NCI-H1930 (cell line): ENCODE results near the gene PITPNC1.

ENCODE experiments used
- DNase-seq, 2 experiments: peaks; one replicate each; lab custom pipeline; 2025; lab: John Stamatoyannopoulos, UW

The PITPNC1 gene

DNA sequence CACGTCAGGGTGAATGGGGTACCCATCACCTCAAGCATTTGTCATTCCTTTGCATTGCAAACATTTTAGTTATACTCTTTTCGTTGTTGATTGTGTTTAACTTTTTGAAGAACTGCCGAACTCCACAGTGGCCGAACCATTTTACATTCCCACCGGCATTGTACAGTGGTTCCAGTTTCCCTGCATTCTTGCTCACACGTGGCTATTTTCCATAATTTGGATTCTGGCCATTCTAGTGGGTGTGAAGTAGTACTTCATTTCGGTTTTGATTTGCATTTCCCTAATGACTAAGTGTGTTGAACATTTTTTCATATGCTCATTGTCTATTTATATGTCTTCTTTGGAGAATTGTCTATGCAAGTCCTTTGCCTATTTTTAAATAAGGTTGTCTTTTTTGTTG lies 353.6 kb downstream of the PITPNC1 start:
- DNase-seq, result no peak

DNA sequence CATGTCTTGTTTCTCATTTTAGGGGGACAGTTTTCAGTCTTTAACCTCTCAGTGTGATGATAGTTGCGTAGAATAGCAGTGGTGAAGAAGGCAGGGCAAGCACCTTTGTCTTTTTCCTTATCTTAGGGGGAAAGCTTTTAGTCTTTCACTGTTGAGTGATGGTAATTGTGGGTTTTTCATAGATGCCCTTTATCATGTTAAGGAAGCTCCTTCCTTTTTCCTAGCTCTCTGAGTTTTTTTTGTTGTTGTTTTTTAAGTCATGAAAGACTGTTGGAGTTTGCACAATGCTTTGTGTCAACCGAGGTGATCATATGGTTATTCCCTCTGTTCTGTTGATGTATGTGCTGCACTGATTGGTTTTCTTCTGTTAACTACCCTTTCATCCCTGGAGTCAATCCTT lies 356.4 kb downstream of the PITPNC1 start:
- DNase-seq, result no peak

DNA sequence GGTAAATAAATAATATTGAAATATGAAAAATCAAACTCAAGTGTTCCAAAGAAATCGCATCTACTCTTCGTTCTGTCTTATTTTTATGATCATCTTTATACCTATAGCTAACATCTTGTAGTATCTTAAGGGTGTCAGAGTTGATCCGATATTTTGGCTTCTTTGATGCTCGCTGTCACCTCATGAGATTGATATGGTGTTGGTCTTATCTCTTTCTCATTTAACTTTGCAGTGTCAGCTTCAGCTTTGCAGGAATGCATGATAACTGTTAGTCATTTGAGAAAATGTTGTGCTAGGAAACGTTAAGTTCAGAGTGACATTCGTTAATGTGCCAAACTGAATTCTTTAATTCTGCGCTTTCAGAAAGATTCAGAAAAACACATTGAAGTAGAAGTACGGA lies 360.1 kb downstream of the PITPNC1 start:
- no peak for DNase-seq

DNA sequence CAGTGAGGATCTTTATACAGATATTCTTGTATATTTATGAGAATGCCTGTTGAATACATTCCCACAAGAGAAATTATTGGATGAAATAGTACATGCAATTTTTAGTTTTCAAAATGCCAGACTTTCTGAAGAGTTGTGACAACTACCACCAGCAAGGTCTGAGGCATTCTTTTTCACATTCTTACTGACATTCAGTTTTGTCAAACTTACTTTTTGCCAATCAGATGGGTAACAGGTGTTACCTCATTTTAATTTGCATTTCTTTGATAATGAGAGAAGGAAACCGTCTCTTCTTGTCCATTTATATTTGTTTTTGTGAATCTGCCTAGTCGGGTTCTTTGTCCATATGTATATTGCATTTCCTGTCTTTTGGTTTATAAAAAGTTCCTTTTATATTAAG lies 364.9 kb downstream of the PITPNC1 start:
- DNase-seq, result no peak
